NOMO-1 treated with dmso at 0.1 percent for 144 hours (cell line): ENCODE data around the gene TRDN.

ENCODE experiments used
- DNase-seq: peaks from one replicate; lab custom pipeline; 2025; ENCODE audit not compliant: unreplicated experiment; lab: John Stamatoyannopoulos, UW

The TRDN gene, protein sequence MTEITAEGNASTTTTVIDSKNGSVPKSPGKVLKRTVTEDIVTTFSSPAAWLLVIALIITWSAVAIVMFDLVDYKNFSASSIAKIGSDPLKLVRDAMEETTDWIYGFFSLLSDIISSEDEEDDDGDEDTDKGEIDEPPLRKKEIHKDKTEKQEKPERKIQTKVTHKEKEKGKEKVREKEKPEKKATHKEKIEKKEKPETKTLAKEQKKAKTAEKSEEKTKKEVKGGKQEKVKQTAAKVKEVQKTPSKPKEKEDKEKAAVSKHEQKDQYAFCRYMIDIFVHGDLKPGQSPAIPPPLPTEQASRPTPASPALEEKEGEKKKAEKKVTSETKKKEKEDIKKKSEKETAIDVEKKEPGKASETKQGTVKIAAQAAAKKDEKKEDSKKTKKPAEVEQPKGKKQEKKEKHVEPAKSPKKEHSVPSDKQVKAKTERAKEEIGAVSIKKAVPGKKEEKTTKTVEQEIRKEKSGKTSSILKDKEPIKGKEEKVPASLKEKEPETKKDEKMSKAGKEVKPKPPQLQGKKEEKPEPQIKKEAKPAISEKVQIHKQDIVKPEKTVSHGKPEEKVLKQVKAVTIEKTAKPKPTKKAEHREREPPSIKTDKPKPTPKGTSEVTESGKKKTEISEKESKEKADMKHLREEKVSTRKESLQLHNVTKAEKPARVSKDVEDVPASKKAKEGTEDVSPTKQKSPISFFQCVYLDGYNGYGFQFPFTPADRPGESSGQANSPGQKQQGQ

DNA sequence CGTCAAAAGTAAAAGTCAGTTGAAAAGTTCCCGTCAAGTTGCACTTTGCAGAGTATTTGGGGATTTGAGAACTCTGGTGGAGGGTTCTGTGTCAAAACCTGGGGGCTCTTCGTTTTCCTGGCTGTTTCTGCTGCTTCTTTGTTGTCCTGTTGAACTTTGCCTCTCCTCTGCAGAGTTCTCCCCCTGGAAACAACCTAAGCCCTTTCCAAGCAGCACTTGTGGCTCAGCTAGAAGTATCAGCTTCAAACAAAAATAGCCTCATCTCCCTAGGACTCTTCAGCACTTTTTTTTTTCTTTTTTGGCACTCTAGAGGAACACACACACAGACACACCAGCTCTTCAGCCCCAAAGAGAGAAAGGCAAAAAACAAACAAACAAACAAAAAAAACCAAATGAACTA is at the start of gene TRDN:
Gene TRDN (minus strand): TSS at position 169 of the 400 bp plus-strand sequence. CDS start 175 bp downstream, outside the sequence.
- no peak for DNase-seq

DNA sequence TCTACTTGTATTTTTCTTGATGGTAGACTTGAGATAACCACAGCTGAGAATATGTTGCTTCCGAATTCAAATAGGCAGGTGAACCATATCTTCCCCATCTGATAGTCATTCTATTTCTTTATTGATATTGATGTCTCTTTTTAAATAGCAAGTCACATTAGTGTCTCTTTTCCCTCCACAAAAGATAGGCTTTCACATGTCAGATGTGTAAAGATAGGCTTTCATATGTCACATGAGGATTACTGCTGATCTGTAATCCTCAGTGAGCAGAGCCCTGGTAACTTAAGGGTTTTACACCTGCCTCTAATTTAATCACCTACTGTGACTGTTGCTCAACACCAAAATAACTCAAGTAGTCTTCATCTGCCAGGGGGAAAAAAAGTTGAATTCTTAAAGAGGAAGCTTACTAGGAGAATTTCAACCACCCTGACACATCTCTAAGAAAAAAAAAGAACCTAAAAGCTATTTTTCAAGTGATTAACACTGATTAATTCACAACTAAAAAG is 45.3 kb upstream of the TRDN start:
- DNase-seq: no peak

- DNase-seq: no peak
Observed at GRCh38 chr6:123677897-123678296, 41.1 kb upstream of the TRDN start.

GRCh38 chr6:123676793-123677192 is 40.0 kb upstream of the TRDN start:
- DNase-seq: no peak

DNA sequence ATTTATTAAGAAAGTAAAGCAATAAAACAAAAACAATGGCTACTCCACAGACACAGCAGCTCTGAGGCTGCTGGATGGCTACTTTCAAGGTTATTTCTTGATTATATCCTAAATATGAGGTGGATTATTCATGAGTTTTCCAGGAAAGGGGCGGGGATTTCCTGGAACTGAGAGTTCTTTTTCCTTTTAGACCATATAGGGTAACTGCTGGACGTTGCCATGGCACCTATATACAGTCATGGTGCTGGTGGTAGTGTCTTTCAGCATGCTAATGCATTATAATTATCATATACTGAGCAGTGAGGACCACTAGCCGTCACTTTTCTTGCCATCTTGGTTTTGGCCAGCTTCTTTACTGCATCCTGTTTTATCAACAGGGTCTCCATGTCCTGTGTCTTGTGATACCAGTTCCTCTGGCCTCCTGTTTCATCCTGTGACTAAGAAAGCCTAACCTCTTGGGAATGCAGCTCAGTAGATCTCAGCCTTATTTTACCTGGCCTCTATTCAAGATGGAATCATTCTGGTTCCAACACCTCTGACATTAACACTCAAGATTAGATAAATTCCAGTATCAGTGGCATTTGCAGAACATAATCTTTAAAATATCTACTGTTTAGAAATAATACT is 32.3 kb upstream of the TRDN start:
- no peak for DNase-seq

DNA sequence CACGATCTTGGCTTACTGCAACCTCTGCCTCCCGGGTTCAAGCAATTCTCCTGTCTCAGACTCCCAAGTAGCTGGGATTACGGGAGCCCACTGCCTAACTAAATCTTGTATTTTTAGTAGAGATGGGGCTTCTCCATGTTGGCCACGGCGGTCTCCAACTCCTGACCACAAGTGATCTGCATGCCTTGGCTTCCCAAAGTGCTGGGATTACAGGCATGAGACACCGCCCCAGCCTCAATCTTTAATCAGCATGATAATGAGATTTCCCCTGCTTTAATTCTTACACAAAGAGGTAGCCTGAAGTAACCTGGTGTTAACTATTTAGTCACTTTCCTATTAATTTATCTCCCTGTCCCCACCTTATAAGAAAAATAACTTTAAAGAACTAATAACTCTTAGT is 31.3 kb upstream of the TRDN start:
- DNase-seq: no peak

DNA sequence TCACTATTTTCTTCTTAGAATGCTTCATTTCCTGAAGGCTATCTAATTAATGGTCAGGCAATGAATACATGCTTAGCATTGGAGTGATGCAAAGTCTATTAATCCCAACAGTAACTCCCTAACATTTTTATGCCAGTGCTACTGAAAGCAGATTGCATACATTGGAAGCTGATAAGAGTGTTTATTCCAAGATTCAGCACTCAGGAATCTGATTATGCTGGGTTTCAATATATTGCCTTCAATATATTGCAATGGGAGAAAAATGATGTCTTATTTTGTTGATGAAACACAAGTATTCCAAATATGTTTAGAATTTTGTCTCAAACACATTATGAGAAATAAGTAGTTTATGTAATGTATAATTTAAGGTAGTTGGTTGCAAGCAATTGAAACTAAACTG is 26.7 kb upstream of the TRDN start:
- no peak for DNase-seq

DNA sequence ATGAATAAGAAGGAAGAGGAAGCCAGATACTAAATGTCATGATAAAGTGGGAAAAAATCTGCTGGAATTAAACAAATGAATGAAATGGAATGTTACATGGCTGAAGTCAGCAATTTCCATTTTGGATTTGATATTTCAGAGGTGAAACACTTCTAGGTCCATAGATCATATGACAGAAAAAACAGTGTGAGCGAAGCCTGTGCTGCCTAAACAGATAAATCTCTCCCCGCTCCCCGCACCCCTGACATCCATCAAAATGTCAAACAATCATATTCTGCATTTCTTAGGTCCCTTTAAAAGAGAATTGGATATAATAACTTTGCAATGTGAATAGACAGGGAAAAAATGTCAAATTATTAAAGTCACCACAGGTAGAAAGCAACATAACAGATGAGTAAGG is 26.0 kb upstream of the TRDN start:
- no peak for DNase-seq

DNA sequence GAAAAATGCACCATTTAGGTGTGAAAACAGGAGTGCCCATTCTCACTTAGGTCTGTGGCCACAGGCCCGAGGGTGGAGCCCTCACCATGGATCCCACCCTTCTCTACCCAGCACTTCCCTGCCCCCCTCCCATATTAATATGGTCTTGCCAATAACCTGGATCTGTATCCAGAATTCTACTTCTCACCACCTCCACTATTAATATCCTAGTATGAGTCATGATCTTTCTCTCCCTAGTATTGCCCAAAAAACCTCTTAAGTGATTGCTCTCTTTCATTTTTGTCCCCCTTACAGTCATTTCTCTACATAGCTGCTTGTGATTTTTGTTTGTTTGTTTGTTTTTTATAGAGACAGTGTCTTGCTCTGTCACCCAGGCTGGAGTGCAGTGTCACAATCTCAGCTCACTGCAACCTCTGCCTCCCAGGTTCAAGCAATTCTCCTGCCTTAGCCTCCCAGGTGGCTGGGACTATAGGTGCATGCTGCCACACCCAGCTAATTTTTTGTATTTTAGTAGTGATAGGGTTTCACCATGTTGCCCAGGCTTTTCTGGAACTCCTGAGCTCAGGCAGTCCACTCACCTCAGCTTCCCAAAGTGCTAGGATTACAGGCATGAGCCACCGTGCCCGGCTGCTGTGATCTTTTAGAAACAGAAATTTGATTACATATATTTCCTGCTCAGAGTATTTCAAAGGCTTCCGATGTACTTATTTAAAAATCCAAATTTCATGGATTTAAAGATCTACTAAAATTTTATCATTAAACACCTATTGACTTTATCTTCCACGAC is 24.5 kb upstream of the TRDN start:
- DNase-seq: no peak

- no peak for DNase-seq
Observed at GRCh38 chr6:123659960-123660748, 23.4 kb upstream of the TRDN start.

DNA sequence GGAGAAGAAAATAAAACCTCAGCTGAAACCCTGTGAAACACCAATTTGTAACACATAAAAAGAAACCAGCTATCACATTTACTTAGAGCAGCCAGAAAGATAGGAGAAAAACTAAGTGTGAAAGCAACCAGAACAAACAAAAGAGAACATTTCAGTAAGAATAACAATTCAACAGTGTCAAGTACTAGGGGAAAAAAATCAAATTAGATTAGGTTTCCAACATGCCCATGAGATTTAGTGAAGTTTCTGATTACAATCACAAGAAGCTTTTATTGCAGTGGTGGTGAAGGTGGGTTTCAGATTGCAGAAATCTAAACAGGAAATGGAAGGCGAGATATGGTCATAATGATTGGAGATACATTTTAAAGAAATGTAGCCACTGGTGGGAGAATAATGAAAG is 22.1 kb upstream of the TRDN start:
- no peak for DNase-seq

DNA sequence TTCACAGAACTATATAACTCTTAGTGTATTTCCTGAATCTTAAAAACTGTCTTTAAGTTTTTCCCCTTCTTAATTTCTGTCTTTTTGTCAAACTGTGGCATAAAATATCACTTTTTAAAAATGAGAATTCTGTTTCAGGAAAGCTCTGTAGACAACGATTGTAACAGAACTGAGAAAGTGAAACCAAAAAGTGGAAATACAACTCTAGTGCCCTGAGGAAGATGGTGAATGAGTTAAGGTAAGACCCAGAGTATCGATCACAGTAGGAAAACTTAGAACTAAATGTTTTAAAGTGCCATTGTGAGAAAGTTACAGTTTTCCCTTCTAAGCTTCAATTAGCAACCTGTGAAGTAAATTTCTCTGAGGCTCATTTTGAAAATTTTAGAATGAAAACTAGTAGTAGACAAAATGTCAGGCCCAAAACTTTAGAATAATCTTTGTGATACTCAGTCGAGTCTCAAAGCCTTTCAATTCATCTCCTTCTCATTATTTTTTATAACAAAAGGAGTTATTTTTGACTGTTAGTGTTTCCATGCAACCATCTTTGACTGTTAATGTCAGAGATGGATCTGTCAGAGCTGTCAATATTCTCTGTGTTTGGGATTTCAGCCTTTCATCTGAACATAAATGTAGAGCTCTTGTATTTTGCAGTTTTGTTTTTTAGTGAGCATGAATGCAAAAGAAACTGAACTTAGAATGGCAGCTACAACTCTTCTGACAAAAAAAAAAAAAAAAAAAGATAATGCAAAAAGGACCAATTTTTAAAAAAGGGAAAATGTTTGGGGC is 19.0 kb upstream of the TRDN start:
- peak; percentile 35 for DNase-seq

DNA sequence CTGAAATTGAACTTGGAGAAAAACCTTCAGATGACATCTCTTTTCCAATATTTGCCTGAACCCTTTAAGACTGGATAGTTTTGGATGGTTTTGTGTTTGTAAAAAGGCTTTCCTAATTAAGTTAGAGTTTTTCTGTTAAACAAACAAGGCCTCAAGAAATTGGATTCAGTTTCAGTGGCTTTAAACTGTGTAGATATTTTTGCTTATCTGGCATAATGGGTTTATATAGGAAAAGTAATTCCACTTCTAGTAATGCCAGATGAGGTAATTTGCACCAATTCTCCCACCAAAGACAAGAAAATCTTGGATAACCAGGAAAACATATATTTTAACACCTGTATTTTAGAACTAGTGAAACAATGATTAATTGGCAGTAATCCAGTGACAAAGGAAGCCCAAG is 12.0 kb upstream of the TRDN start:
- DNase-seq: no peak

GRCh38 chr6:123648020-123648580 is 11.3 kb upstream of the TRDN start:
- no peak for DNase-seq

GRCh38 chr6:123641497-123641896 is 4.7 kb upstream of the TRDN start:
- DNase-seq: no peak

DNA sequence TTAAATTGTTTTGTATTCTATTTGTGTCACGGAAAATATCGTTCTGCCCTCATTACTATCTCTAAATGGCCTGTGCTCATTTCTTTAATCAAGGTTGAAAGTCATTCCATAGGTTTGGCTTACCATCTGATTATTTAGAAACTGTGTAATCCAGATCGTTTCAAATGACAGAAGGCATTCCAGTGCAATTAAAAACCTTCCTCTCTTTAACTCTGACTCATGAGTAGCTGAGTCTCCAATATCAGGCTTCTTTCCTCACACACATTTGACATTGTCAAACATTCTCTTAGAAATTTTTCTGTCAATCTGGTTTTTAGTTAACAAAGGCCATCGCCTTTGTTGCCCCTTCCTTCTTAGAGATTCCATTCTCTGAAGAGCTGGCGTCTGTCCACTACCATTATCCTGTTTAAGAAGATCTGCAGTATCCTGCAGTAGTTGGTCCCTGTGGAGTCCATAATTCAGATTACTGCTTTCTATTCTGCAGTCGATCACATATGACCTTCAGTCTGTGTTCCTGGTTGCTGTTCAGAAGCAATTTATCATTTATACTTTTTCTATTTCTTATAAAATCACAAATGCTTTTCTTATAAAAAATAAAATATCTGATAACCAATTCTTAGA is 3.9 kb upstream of the TRDN start:
- no peak for DNase-seq

DNA sequence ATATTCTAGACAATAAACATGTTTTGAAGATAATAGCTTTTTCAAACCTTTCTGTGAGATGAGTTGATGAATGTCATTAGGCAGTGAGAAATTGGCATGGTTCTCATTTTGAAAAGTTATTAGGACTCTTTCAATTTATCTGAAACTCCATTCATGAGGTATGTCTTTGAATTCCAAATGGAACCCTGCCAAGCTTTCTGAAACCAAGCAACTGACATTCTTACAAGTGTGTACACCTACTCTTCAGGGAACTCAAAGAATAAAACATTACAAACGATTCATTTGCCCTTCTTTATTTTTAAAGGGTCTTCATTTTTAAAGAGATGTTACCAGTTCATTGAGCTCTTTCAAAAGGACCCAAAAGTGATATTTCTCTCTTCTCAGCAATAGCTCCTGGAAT is 2.1 kb upstream of the TRDN start:
- DNase-seq: no peak

DNA sequence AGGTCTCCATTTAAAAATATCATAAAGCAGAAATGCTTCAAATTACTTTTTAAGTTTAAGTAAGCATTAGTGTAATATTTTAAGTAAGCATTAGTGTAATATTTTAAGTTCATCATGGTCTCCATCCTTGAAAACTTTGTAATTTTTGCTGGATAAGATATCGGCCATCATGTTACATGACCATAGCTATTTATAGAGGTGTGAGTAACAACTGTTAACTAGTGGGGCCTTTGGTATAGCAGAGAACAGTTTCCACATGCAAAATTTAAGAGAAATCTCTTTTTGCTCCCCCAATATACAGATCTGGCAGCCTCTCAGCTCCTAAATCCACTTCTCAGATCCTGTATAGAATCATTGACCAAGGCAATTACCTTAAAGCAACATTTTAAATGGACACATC is 468 bp downstream of the TRDN start:
- no peak for DNase-seq

DNA sequence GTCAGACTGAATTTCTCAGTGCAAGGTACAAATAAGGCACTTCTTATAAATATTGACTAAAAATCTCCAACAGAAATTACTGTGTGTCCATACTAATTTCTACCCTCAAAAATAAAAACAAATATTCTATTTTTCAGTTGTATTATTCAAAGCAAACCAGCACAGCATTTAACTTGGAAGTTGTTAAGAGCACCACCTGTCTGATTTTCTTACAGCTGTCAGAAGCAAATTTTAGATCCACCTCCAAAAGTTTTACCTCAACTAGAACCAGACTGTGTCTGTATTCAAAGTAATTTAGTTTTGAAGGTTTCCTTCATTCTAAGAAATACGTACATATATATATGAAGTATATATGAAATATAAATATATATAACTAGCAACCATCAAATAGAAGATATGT is 1.2 kb downstream of the TRDN start:
- no peak for DNase-seq
